Right lobe of liver (tissue), 4 donors: ENCODE data around the gene ZNF429.
"Not testable (repeated sequence)": the region's sequence is repeated elsewhere in the genome, so short reads cannot be mapped to it uniquely, and the experiment has no call there.

Experiments used
- CTCF ChIP-seq, 4 donors: fragments of 200-600 bp in 3 of 4; fragments of 450-650 bp in 1 of 4; IDR thresholded peaks; one replicate each; pipeline versions ENCODE4 v1.5.1 to v1.8.0; 2016 to 2022; ENCODE audit warnings: antibody characterized with exemption in 4 of 4, mild to moderate bottlenecking in 2 of 4
- POLR2A ChIP-seq: fragments of 450-650 bp; IDR thresholded peaks from one replicate; pipeline ENCODE4 v1.6.1; 2017; ENCODE audit warnings: antibody characterized with exemption, mild to moderate bottlenecking
- donor health status: DM: no; HTN: no; CAD: no.
- donor health status: DM: no; HTN: no; CAD: no.
- donor health status: DM: no; HTN: yes; CAD: no.

- TF ChIP-seq CTCF (IDR thresholded peaks at IDR 0.05); POLR2A: not testable (repeated sequence)
Observed at GRCh38 chr19:21482361-21482760, 23.0 kb upstream of the ZNF429 start.
